Subcutaneous abdominal adipose tissue (tissue), 5 donors: ENCODE measurements around the gene TRPC4AP.

Experiments used
- H3K27ac ChIP-seq: one replicate; pipeline ENCODE4 v1.7.0; 2013; ENCODE audit warnings: low read depth, mild to moderate bottlenecking, inconsistent platforms, low read length, moderate library complexity
- H3K27me3 ChIP-seq, 5 donors: one replicate each; pipeline ENCODE4 v1.7.0; 2013; ENCODE audit warnings: low read length in 5 of 5, inconsistent platforms in 1 of 5; ENCODE audit not compliant: control insufficient read depth in 5 of 5, insufficient read depth in 4 of 5
- H3K36me3 ChIP-seq, 5 donors: one replicate each; pipeline ENCODE4 v1.7.0; 2013; ENCODE audit warnings: low read length in 5 of 5; ENCODE audit not compliant: control insufficient read depth in 5 of 5, insufficient read depth in 5 of 5
- H3K4me1 ChIP-seq, 5 donors: one replicate each; pipeline ENCODE4 v1.7.0; 2013; ENCODE audit warnings: low read length in 5 of 5, mild to moderate bottlenecking in 3 of 5, moderate library complexity in 1 of 5; ENCODE audit not compliant: control insufficient read depth in 5 of 5, insufficient read depth in 5 of 5
- H3K4me3 ChIP-seq, 5 donors: one replicate each; pipeline ENCODE4 v1.7.0; 2013; ENCODE audit warnings: low read length in 5 of 5, low read depth in 1 of 5
- H3K9ac ChIP-seq, 5 donors: one replicate each; pipeline ENCODE4 v1.7.0; 2013; ENCODE audit warnings: low read length in 5 of 5, mild to moderate bottlenecking in 4 of 5, moderate library complexity in 3 of 5
- H3K9me3 ChIP-seq, 5 donors: one replicate each; pipeline ENCODE4 v1.7.0; 2013; ENCODE audit warnings: low read length in 5 of 5; ENCODE audit not compliant: control insufficient read depth in 5 of 5
- donor health status: healthy.
- donor health status: healthy.
- donor health status: healthy.
- donor health status: healthy.
- donor health status: healthy.

Gene TRPC4AP

GRCh38 chr20:34985461-34986310 lies 106.9 kb downstream of the TRPC4AP start:
- peaks cover 0 to 20% (median 11%) of the 10 kb centered on the region in 5 donors for H3K4me1 ChIP-seq
- no peak overlapping the region for H3K27ac ChIP-seq
- H3K27me3 ChIP-seq: peaks cover 0 to 29% (median 5%) of the 10 kb centered on the region in 5 donors
- H3K4me3 ChIP-seq: no peak overlapping the region
- H3K9ac ChIP-seq: no peak overlapping the region
- no peaks in the 10 kb centered on the region for H3K36me3 ChIP-seq
- H3K9me3 ChIP-seq: no peaks in the 10 kb centered on the region

GRCh38 chr20:34984756-34985261 lies 107.8 kb downstream of the TRPC4AP start:
- Histone ChIP-seq H3K9me3 (no peaks in the 10 kb centered on the region), H3K4me3 (no peak overlapping the region), H3K27me3 (peaks cover 0 to 29% (median 5%) of the 10 kb centered on the region in 5 donors), H3K27ac (no peak overlapping the region), H3K4me1 (peaks cover 0 to 20% (median 11%) of the 10 kb centered on the region in 5 donors), H3K9ac (no peak overlapping the region), H3K36me3 (no peaks in the 10 kb centered on the region)

GRCh38 chr20:34983995-34984735 lies 108.4 kb downstream of the TRPC4AP start:
- H3K4me3 ChIP-seq: no peak overlapping the region
- peaks cover 0 to 20% (median 11%) of the 10 kb centered on the region in 5 donors for H3K4me1 ChIP-seq
- no peak overlapping the region for H3K27ac ChIP-seq
- H3K9me3 ChIP-seq: no peaks in the 10 kb centered on the region
- H3K36me3 ChIP-seq: no peaks in the 10 kb centered on the region
- H3K27me3 ChIP-seq: peaks cover 0 to 29% (median 5%) of the 10 kb centered on the region in 5 donors
- H3K9ac ChIP-seq: no peak overlapping the region

GRCh38 chr20:34983089-34983820 lies 109.4 kb downstream of the TRPC4AP start:
- Histone ChIP-seq H3K4me1 (peaks cover 0 to 18% (median 9%) of the 10 kb centered on the region in 5 donors), H3K9ac (peak overlapping the region in 1 of 5 donors; percentile 29), H3K36me3 (no peaks in the 10 kb centered on the region), H3K27ac (no peak overlapping the region), H3K27me3 (peaks cover 0 to 29% (median 5%) of the 10 kb centered on the region in 5 donors), H3K4me3 (no peak overlapping the region), H3K9me3 (no peaks in the 10 kb centered on the region)

- Histone ChIP-seq H3K27ac (no peak overlapping the region), H3K4me1 (peaks cover 0 to 13% (median 5%) of the 10 kb centered on the region in 5 donors), H3K9ac (peak overlapping the region in 1 of 5 donors; percentile 29), H3K36me3 (no peaks in the 10 kb centered on the region), H3K4me3 (no peak overlapping the region), H3K9me3 (no peaks in the 10 kb centered on the region), H3K27me3 (peaks cover 0 to 29% (median 5%) of the 10 kb centered on the region in 5 donors)
Observed at GRCh38 chr20:34982270-34983088, 110.1 kb downstream of the TRPC4AP start.

GRCh38 chr20:34980543-34981233 lies 111.9 kb downstream of the TRPC4AP start:
- H3K27me3 ChIP-seq: peaks cover 0 to 27% (median 5%) of the 10 kb centered on the region in 5 donors
- H3K9me3 ChIP-seq: no peaks in the 10 kb centered on the region

GRCh38 chr20:34979366-34980153 lies 113.0 kb downstream of the TRPC4AP start:
- Histone ChIP-seq H3K9me3 (no peaks in the 10 kb centered on the region), H3K27me3 (peaks cover 0 to 16% (median 5%) of the 10 kb centered on the region in 5 donors), H3K36me3 (no peaks in the 10 kb centered on the region), H3K4me3 (no peak overlapping the region), H3K9ac (no peak overlapping the region), H3K4me1 (peaks cover 0 to 11% (median 5%) of the 10 kb centered on the region in 5 donors), H3K27ac (no peak overlapping the region)

More at GRCh38 chr20:34980543-34981233, 111.9 kb downstream of the TRPC4AP start:
- Histone ChIP-seq H3K36me3 (no peaks in the 10 kb centered on the region), H3K9ac (no peak overlapping the region), H3K4me1 (peaks cover 0 to 11% (median 5%) of the 10 kb centered on the region in 5 donors), H3K27ac (no peak overlapping the region), H3K4me3 (no peak overlapping the region)

GRCh38 chr20:34978092-34978744 lies 114.4 kb downstream of the TRPC4AP start:
- Histone ChIP-seq H3K27ac (no peak overlapping the region), H3K27me3 (peaks cover 0 to 5% (median 0%) of the 10 kb centered on the region in 5 donors), H3K36me3 (no peaks in the 10 kb centered on the region), H3K9ac (no peak overlapping the region), H3K4me1 (peaks cover 0 to 6% (median under 1%) of the 10 kb centered on the region in 5 donors), H3K9me3 (no peaks in the 10 kb centered on the region), H3K4me3 (no peak overlapping the region)
